HG03039 (cell line): ENCODE results near the gene SAMD1.
A peak's percentile ranks its signal among the peaks of the same experiment; 100 is the strongest.

Source experiments
- ATAC-seq: cut with Tn5 transposase; IDR thresholded peaks from one replicate; pipeline ENCODE4 v1.9.1; 2021; ENCODE audit warnings: mild to moderate bottlenecking, moderate library complexity; ENCODE audit not compliant: unreplicated experiment

SAMD1 gene

DNA sequence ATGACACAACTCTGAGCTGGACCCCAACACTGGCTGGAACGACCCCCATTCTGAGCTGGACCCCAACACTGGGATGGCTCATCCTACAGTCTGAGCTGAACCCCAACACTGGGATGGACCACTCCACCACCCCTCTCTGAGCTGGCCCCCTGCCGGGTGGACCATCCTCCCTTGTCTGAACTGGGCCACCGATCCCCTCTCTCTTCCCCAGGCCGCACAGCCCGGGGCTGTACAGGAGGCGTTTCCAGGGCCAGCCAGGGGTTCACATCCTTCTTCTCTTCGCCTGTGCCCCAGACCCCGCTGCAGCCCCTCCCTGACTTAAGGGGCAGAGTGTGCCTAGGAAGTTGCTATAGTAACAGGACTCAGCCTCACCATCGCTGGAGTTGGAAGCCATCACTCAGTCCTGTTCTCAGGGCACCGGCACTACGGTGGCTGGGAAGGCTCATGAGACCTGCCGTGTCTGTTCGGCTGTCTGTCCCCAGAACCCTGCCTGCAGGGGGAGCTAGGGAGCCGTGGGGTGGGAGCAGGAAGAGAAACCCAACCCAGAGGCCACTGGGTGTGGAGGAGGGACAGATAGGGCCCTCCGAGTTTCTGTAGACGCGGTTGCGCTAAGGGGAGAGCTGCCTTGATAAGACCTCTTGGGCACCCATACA is 23.3 kb upstream of the SAMD1 start:
- no peak for ATAC-seq

DNA sequence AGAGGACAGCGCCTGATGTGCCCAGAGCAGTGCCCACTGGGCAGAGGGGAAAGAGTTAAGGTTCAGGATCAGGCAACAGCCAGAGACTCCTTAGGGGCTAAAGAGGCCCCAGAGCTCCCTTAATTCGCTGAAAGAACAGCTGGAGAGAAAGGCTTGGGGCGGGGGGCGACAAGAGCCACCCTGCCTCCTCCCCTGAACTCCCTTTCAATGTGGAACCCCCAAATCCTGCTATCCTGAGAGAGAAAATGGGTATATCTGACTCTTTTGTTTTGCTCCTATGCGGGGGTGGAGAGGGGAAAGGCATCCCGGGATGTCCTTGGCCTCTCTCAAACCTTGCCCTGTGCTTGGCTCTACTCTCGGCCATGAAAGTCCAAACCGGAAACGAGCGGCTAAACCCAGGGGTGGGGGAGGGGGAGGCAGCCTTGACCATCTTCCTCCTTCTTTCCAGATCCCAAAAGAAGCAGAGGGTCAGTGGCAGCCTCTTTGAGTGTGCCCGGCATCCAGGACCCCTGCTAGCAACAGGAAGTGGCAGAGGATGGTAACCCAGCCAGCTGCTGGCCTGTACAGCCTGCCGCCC is 22.3 kb upstream of the SAMD1 start:
- no peak for ATAC-seq

GRCh38 chr19:14112051-14112808 is 21.7 kb upstream of the SAMD1 start:
- ATAC-seq: no peak

DNA sequence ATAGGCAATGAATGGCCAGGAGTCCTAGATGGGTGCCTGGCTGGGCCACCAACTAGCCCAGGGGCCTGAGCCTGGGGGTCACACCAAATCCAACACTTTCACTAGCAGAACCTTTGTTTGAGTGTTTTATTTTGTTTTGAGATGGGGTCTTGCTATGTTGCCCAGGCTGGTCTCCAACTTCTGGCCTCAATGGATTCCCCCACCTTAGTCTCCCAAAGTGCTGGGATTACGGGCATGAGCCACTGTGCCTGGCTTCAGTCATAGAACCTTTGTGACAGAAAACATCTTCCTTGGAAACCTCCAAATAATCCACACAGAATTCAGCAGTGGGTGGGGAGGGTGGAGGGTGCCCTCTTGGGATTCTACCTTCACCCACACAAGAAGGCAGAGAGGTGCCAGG is 20.9 kb upstream of the SAMD1 start:
- ATAC-seq: no peak

GRCh38 chr19:14110650-14111049 is 20.1 kb upstream of the SAMD1 start:
- ATAC-seq: no peak

- no peak for ATAC-seq
These were observed 17.3 kb upstream of the SAMD1 start for GRCh38 chr19:14107581-14108461.

GRCh38 chr19:14106840-14107239 is 16.3 kb upstream of the SAMD1 start:
- ATAC-seq: no peak

DNA sequence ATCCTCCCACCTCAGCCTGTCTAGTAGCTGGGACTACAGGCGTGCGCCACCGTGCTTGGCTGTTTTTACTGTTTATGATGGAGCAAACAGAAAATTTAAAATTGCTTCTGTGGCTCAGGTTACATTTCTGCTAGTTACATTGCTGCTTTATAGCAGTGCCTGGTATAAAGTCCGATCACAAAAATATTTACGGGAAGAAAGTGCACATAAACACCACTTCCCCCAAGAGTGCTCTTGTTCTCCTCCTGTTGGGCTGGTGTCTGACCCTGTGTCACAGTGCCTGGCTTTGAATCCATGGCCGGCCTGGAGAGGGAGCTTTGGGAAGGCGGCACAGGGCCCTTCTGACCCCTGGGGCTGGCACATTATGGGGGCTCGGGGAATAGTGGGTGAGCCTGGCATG is 15.1 kb upstream of the SAMD1 start:
- no peak for ATAC-seq

DNA sequence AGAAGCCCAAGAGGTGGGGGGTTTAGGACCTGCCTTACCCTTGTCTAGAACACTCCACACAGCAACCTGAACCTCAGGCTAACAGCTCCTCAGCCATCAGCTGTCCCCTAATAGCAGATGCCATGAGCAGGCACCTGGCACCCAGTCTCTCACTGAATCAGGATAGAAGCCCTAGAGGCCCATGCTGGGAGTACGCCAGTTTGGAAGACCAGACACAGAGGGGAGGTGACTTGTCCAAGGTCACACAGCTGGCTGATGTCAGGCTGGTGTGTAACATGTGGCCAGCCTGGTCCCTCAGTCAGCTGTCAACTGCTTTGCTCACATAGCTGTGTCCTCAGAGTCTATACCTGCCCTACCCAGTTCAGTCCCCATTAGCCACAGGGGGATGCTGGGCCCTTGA is 12.8 kb upstream of the SAMD1 start:
- no peak for ATAC-seq

- ATAC-seq: no peak
These were observed 12.2 kb upstream of the SAMD1 start for GRCh38 chr19:14102756-14103155.

DNA sequence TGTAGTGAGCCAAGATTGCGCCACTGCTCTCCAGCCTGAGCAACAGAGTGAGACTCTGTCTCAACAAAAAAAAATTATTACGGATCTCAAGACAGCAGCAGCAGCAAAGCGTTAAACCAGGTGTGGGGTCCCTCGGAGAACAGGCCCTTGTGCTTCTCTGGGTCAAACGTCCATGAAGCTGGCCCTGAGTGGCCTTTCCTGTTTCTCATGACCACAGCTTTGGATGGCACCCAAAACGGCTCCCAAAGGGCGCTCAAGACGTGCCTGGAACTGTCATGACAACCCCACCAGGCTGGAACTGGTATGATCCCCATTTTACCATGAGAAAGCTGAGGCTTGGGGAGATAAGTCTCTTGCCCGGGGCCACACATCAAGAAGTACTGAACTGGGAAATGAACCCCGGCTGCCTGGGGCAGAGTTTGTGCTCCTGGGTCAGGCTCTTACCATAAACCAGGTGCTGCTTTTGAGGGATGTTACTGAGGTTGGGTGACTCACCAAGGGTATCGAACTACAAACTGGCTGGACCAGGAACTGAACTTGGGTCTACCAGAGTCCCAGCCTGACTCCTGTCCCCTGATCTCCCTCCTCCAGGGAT is 11.6 kb upstream of the SAMD1 start:
- no peak for ATAC-seq

DNA sequence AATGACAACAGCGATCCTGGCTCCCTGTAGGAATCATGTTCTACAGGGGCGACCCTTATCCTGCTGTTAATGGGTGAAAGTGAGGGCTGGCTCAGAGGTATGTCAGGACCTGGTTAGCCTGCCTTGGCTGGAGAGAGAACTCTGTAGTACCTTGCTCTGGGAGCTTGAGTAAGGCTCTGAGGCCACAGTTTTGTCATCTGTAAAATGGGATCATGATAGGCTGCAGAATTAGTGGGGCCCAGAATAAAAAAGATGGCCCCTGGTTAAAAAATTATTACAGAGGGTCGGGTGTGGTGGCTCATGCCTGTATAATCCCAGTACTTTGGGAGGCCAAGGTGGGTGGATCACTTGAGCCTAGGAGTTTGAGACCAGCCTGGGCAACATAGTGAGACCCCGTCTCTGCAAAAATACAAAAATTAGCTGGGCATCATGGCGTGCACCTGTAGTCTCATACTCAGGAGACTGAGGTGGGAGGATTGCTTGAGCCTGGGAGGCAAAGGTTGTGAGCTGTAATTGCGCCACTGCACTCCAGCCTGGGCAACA is 10.5 kb upstream of the SAMD1 start:
- ATAC-seq: no peak

- ATAC-seq: no peak
These were observed 7.1 kb upstream of the SAMD1 start for GRCh38 chr19:14097532-14098151.

GRCh38 chr19:14096272-14096992 is 5.9 kb upstream of the SAMD1 start:
- ATAC-seq: no peak

DNA sequence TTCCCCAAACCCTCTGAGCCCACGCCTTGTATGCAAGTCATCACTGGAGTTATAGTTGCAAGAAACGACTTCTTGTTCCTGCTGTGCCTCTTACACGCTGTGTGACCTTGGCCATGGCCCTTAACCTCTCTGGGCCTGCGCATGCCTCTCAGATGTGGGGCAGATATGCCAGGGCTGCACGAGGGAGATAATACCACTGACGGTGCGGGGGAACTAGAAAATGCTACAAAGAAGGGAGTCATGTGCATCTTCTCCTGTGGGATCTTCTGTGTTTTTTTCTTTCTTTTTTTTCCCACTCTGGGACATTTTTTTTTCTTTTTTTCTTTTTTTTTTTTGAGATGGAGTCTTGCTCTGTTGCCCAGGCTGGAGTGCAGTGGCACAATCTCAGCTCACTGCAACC is 4.3 kb upstream of the SAMD1 start:
- no peak for ATAC-seq

GRCh38 chr19:14093117-14093823 is 2.7 kb upstream of the SAMD1 start:
- ATAC-seq: no peak

GRCh38 chr19:14091813-14092462 is 1.4 kb upstream of the SAMD1 start:
- ATAC-seq: no peak

- ATAC-seq: peak; percentile 48
These were observed 696 bp upstream of the SAMD1 start for GRCh38 chr19:14091081-14091812.
